Measurements from ENCODE around the gene FDX2. TPM values are rescaled to one million over a fixed set of nuclear protein-coding genes. Genes with fewer than 3 reads are reported as not detected.

FDX2 gene
- total RNA-seq, 1 donor from 2014 or later = 23.3 TPM

GRCh38 chr19:10335352-10335985 is 19.7 kb upstream of the FDX2 start:
- DNase-seq (ENCODE audit: extremely low spot score, unreplicated experiment) = no peak
- H3K9me3 Mint-ChIP-seq = no peaks in the 10 kb centered on the region
- no peak overlapping the region for H3K4me3 Mint-ChIP-seq
- H3K36me3 Mint-ChIP-seq = no peaks in the 10 kb centered on the region
- peaks cover 13% of the 10 kb centered on the region for H3K4me1 Mint-ChIP-seq (ENCODE audit: unreplicated experiment)
- peaks cover 4% of the 10 kb centered on the region for H3K27me3 Mint-ChIP-seq
- no peak for TF ChIP-seq CTCF (conservative IDR thresholded peaks at IDR 0.05)
- no peak overlapping the region for H3K27ac Mint-ChIP-seq

DNA sequence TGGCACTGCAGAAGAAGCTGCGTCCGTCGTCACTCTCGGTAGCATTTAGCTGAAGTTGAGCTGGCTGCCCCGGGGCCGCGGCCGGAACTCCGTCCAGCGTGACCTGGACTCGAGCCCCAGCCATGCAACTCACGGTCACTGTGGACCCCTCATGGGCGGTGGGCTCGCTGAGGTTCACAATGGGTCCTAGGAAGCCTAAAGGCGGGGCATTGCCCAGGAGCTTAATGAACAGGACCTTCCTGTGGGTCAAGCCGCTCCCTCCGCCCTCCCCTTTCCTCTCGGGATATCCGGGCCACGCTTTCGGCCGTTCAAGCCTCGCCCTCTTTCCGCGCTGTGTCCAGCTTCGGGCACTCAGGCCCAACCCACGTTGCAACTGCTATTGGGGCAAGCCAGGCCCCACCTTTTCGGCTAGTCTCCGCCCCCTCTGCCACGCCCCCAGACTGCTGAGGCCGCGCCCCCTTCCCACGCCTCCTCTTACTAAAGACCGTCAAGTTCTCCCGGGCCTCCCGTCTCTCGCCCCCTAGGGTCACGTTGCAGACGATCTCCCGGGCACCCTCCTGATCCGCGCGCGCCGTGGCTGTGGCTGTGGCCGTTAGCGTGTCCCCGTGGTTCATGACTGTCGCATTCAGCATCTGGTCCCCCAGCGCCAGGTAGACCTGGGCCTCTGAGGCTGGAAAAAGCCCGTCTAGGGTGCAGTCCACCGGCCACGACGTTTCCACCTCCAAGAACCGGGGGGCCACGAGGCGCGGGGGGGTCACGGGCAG is 19.0 kb upstream of the FDX2 start:
- H3K27ac Mint-ChIP-seq = peak overlapping the region; percentile 88
- no peak for TF ChIP-seq CTCF (conservative IDR thresholded peaks at IDR 0.05)
- H3K9me3 Mint-ChIP-seq = no peaks in the 10 kb centered on the region
- peak; percentile 92 for DNase-seq (ENCODE audit: extremely low spot score, unreplicated experiment)
- peak overlapping the region; percentile 97 for H3K4me3 Mint-ChIP-seq
- H3K27me3 Mint-ChIP-seq = peaks cover 4% of the 10 kb centered on the region
- H3K4me1 Mint-ChIP-seq (ENCODE audit: unreplicated experiment) = peaks cover 13% of the 10 kb centered on the region
- peaks cover 1% of the 10 kb centered on the region for H3K36me3 Mint-ChIP-seq

DNA sequence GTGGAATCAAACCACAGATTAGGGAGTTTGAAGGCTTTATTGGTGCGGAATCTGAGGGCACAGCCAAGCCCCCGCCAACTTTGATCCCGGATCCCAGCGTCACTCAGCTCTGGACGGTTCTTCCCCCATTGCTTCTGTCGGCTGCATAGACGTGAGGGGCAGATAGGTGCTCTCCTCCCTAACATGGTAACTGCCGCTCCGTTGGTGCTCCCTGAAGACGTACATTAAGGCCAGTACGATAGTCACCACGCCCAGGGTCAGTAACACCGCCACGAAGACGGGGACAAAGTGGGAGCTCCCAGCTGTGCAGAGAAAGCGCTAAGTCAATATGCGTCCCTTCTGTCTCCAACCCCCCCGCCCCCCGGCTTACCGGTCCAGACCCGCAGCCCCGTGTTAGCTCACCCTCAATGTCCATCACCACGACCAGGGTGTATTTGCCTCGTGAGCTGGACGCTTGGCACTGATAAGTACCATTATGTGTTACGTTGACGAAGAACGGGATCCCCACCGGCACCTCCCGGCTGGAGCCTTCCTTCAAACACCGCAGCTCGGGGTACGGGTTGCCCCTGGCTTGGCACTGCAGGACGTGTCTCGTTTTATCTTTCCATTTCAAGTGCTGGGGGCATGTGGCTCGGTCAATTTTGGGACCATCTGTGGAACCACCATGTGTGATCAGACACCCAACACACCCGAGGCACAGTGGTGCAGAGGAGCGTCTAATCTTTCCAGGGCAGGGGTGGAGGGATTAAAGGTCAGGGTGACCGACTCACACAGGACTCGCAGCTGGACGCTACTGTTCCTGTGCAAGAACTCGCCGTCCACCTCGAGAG is 18.2 kb upstream of the FDX2 start:
- peaks cover 13% of the 10 kb centered on the region for H3K4me1 Mint-ChIP-seq (ENCODE audit: unreplicated experiment)
- no peak for DNase-seq (ENCODE audit: extremely low spot score, unreplicated experiment)
- peak overlapping the region; percentile 88 for H3K27ac Mint-ChIP-seq
- no peaks in the 10 kb centered on the region for H3K9me3 Mint-ChIP-seq
- peaks cover 3% of the 10 kb centered on the region for H3K27me3 Mint-ChIP-seq
- H3K4me3 Mint-ChIP-seq = peak overlapping the region; percentile 97
- H3K36me3 Mint-ChIP-seq = peaks cover 4% of the 10 kb centered on the region
- no peak for TF ChIP-seq CTCF (conservative IDR thresholded peaks at IDR 0.05)

DNA sequence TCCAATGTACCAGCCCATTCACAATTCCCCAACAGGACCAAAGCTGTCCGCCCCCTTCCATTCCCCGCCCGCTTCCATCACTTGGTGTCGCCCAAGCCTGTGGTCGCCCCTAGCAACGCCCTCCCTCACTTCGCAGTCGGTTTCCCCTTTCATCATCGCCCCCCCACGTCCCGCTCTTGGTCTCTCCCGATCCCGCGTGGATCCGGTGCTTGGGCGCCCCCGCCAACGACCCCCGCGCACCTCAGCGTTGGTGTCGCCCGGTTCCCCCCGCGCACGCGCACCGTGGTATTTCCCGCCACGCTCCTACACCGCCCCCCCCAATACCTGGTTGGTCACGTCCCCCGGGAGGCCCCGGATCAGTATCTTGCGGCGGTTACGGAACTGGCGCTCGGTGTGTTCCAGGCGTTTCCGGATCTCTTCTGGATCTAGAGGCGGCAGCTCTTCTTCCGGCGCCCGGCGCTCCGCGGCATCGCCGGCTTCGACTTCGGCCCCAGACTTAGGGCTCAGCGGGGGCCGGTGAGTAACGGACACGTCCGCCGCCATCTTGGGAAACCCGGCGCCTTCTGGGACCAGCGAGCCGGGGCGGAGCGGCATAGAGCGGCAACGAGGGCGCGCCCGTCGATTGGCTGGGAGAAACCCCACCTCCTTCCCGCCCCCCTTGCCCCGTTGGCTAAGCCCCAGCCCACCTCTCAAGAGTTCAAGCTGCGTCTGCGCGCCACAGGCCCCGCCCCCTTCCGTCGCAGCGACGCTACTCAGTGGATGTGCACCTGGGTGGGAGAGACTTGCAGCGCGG is 17.3 kb upstream of the FDX2 start, which contains the start of gene RAVER1:
Gene RAVER1, minus strand, starts transcription at position 565 of the 793 bp plus-strand sequence. Its CDS starts 22 bp downstream, at position 543.
- H3K9me3 Mint-ChIP-seq = no peaks in the 10 kb centered on the region
- peak; percentile 98 for DNase-seq (ENCODE audit: extremely low spot score, unreplicated experiment)
- peaks cover 4% of the 10 kb centered on the region for H3K36me3 Mint-ChIP-seq
- peak within 1 kb of the TSS; percentile 88 for H3K27ac Mint-ChIP-seq
- no peaks in the 10 kb centered on the region for H3K27me3 Mint-ChIP-seq
- peaks cover 13% of the 10 kb centered on the region for H3K4me1 Mint-ChIP-seq (ENCODE audit: unreplicated experiment)
- TF ChIP-seq CTCF (conservative IDR thresholded peaks at IDR 0.05) = peak; percentile 6
- H3K4me3 Mint-ChIP-seq = peak within 1 kb of the TSS; percentile 97

Measured in type B pancreatic cell (in vitro differentiated cells).